ENCODE results near the gene RASL11B.
A peak's percentile ranks its signal among the peaks of the same experiment; 100 is the strongest.

The RASL11B gene

GRCh38 chr4:52915191-52915590 lies 53.1 kb downstream of the RASL11B start:
- no peak overlapping the region for H3K4me3 ChIP-seq (ENCODE audit: insufficient read depth in 1 of 2, low read depth in 1 of 2, low read length in 2 of 2)
- no peak overlapping the region for H3K27ac ChIP-seq (ENCODE audit: low read length, poor library complexity, severe bottlenecking)
- no peak overlapping the region for H2BK120ac ChIP-seq (ENCODE audit: low read depth, low read length)
- no peak overlapping the region for H3K4me2 ChIP-seq (ENCODE audit: low read length, poor library complexity, severe bottlenecking)
- no peak overlapping the region for H2BK5ac ChIP-seq (ENCODE audit: low read depth, low read length, poor library complexity, severe bottlenecking)
- no peak for DNase-seq
- H3K4ac ChIP-seq (ENCODE audit: low read depth in 1 of 2, low read length in 2 of 2): no peak overlapping the region
- no peaks in the 10 kb centered on the region for H3K4me1 ChIP-seq (ENCODE audit: control insufficient read depth, insufficient read depth, low read depth, low read length)
- no peak overlapping the region for H4K8ac ChIP-seq (ENCODE audit: low read length)
- peak overlapping the region; percentile 38 for H3K9ac ChIP-seq (ENCODE audit: low read length)
- no peak overlapping the region for H3K23ac ChIP-seq (ENCODE audit: low read length in 2 of 2)
- H3K14ac ChIP-seq (ENCODE audit: low read length in 2 of 2): no peak overlapping the region
- H2AFZ ChIP-seq (ENCODE audit: low read depth, low read length): no peak overlapping the region
- H3K27me3 ChIP-seq (ENCODE audit: control insufficient read depth in 1 of 2, insufficient read depth in 1 of 2, low read length in 2 of 2): no peaks in the 10 kb centered on the region
- no peaks in the 10 kb centered on the region for H3K9me3 ChIP-seq (ENCODE audit: control insufficient read depth, low read length)
- no peak overlapping the region for H4K91ac ChIP-seq (ENCODE audit: low read length)
- H2BK15ac ChIP-seq (ENCODE audit: low read depth, poor library complexity, severe bottlenecking): no peak overlapping the region
- no peak overlapping the region for H2BK12ac ChIP-seq (ENCODE audit: low read length in 2 of 2)
- H2AK5ac ChIP-seq (ENCODE audit: low read length, severe bottlenecking): no peak overlapping the region
- H3K18ac ChIP-seq (ENCODE audit: low read depth in 1 of 2, low read length in 2 of 2): no peak overlapping the region
- peaks cover 0 to 4% of the 10 kb centered on the region in 2 experiments for H3K36me3 ChIP-seq (ENCODE audit: control insufficient read depth in 1 of 2, insufficient read depth in 2 of 2, low read depth in 1 of 2, low read length in 2 of 2)
- H3K79me1 ChIP-seq (replicated peaks; ENCODE audit: low read length, poor library complexity, severe bottlenecking): no peaks in the 10 kb centered on the region

GRCh38 chr4:52915730-52916300 lies 53.7 kb downstream of the RASL11B start:
- no peak overlapping the region for H2BK12ac ChIP-seq (ENCODE audit: low read length in 2 of 2)
- no peaks in the 10 kb centered on the region for H3K27me3 ChIP-seq (ENCODE audit: control insufficient read depth in 1 of 2, insufficient read depth in 1 of 2, low read length in 2 of 2)
- no peak overlapping the region for H3K18ac ChIP-seq (ENCODE audit: low read depth in 1 of 2, low read length in 2 of 2)
- no peak overlapping the region for H2BK15ac ChIP-seq (ENCODE audit: low read depth, poor library complexity, severe bottlenecking)
- DNase-seq: no peak
- no peak overlapping the region for H2BK5ac ChIP-seq (ENCODE audit: low read depth, low read length, poor library complexity, severe bottlenecking)
- no peak overlapping the region for H3K4me2 ChIP-seq (ENCODE audit: low read length, poor library complexity, severe bottlenecking)
- H3K4ac ChIP-seq (ENCODE audit: low read depth in 1 of 2, low read length in 2 of 2): no peak overlapping the region
- 97% methylated on average over 6 of the region's 6 CpGs for WGBS
- H3K4me3 ChIP-seq (ENCODE audit: insufficient read depth in 1 of 2, low read depth in 1 of 2, low read length in 2 of 2): no peak overlapping the region
- no peak overlapping the region for H3K14ac ChIP-seq (ENCODE audit: low read length in 2 of 2)
- H4K91ac ChIP-seq (ENCODE audit: low read length): no peak overlapping the region
- no peak overlapping the region for H2AK5ac ChIP-seq (ENCODE audit: low read length, severe bottlenecking)
- no peaks in the 10 kb centered on the region for H3K79me1 ChIP-seq (replicated peaks; ENCODE audit: low read length, poor library complexity, severe bottlenecking)
- H3K4me1 ChIP-seq (ENCODE audit: control insufficient read depth, insufficient read depth, low read depth, low read length): no peaks in the 10 kb centered on the region
- H3K9me3 ChIP-seq (ENCODE audit: control insufficient read depth, low read length): no peaks in the 10 kb centered on the region
- peaks cover 0 to 4% of the 10 kb centered on the region in 2 experiments for H3K36me3 ChIP-seq (ENCODE audit: control insufficient read depth in 1 of 2, insufficient read depth in 2 of 2, low read depth in 1 of 2, low read length in 2 of 2)
- no peak overlapping the region for H2BK120ac ChIP-seq (ENCODE audit: low read depth, low read length)
- no peak overlapping the region for H2AFZ ChIP-seq (ENCODE audit: low read depth, low read length)
- no peak overlapping the region for H3K23ac ChIP-seq (ENCODE audit: low read length in 2 of 2)
- peak overlapping the region; percentile 38 for H3K9ac ChIP-seq (ENCODE audit: low read length)
- H4K8ac ChIP-seq (ENCODE audit: low read length): no peak overlapping the region
- H3K27ac ChIP-seq (ENCODE audit: low read length, poor library complexity, severe bottlenecking): no peak overlapping the region
